ENCODE data around the gene LSMEM2. TPM values are rescaled to one million over a fixed set of nuclear protein-coding genes. Genes with fewer than 3 reads are reported as not detected.
A peak's percentile ranks its signal among the peaks of the same experiment; 100 is the strongest.

Gene LSMEM2
- total and polyA plus RNA-seq, 11 donors, result 1.3 to 68.3 (median 29.7) TPM

DNA sequence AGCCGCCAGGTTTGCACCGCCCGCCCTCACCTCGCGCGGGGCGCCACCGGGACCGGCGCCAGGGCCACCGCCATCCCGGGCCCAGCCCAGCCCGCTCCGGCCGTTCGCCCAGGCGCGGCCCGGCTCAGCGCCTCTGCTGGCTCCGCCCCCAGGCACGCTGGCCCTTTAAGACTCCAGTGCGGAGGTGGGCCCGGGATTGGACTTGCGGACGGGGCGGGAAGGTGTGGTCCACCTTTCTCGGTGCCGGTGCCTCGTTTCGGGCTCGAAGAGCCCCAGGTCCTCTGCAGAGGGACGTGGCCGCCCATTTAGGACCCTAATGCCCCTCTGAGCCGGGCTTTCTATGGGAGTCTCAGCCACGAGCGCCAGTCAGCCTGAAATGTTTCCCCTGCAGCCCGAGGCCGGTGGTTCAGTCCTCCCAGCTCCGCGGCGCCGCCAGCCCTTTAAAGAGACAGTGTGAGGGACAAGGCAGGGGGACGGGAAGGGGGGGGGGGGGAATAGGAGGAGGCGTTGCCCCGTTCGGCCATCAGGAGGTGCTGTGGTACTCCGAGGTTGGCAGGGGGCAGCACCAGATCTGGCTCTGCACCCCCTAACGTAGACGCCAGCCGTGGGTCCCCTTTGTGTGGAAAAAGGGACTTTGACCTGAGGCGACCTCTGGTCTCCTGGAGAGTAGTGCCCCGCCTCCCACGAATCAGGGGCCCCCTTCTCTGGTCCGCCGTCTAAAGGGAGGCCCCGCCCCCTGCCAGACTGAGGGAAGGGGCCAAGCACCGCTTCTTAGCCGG lies 42.6 kb downstream of the LSMEM2 start:
- Histone ChIP-seq H3K4me1 (peaks cover 5 to 85% (median 61%) of the 10 kb centered on the region in 12 donors), H3K36me3 (peaks cover 0 to 55% (median 48%) of the 10 kb centered on the region in 9 donors), H3K4me3 (peak overlapping the region; percentile 62 to 97 (median 88)), H3K27ac (peak overlapping the region; percentile 93 to 99 (median 98)), H3K27me3 (no peaks in the 10 kb centered on the region), H3K9me3 (no peaks in the 10 kb centered on the region)
- TF ChIP-seq POLR2A (IDR thresholded peaks at IDR 0.05) (peak in 1 of 2 donors; percentile 76), CTCF (IDR thresholded peaks at IDR 0.05) (peak; percentile 27 to 80 (median 60))
- intact Hi-C loops (cut with DNase I), result loop anchor here in 9 of 10 donors (1.0 to 10.0 kb wide), 9 partner anchors 17 to 129 kb away; partner anchors contain the start of genes GNAI2 (in 3 of the 9), HYAL1 (in 2 of the 9), LSMEM2 (in 2 of the 9) and GNAT1 (in 1 of the 9)
- DNase-seq (peak; percentile 91 to 95 (median 93)), ATAC-seq (peak; percentile 44 to 82 (median 68))
- 0 to 2% (median 1%) methylated on average over 10 to 59 of the region's 59 CpGs for WGBS, 4 donors

- TF ChIP-seq CTCF (IDR thresholded peaks at IDR 0.05), result no peak
- TF ChIP-seq POLR2A (IDR thresholded peaks at IDR 0.05), result no peak
- WGBS, 4 donors, result 21 to 38% (median 22%) methylated on average over 1 to 14 of the region's 14 CpGs
- Histone ChIP-seq H3K27me3 (no peaks in the 10 kb centered on the region), H3K4me3 (peak overlapping the region; percentile 22 to 97 (median 88)), H3K9me3 (no peaks in the 10 kb centered on the region), H3K36me3 (peaks cover 0 to 50% (median 43%) of the 10 kb centered on the region in 9 donors), H3K27ac (peak overlapping the region; percentile 93 to 99 (median 98)), H3K4me1 (peaks cover 6 to 84% (median 63%) of the 10 kb centered on the region in 12 donors)
- DNase-seq (no peak), ATAC-seq (no peak)
- intact Hi-C loops (cut with DNase I), result loop anchor here in 8 of 10 donors (1.0 to 10.0 kb wide), 7 partner anchors 22 to 130 kb away; partner anchors contain the start of genes GNAI2 (in 3 of the 8), LSMEM2 (in 2 of the 8) and GNAT1 (in 1 of the 8)
These were observed 43.2 kb downstream of the LSMEM2 start for GRCh38 chr3:50322115-50322385.

DNA sequence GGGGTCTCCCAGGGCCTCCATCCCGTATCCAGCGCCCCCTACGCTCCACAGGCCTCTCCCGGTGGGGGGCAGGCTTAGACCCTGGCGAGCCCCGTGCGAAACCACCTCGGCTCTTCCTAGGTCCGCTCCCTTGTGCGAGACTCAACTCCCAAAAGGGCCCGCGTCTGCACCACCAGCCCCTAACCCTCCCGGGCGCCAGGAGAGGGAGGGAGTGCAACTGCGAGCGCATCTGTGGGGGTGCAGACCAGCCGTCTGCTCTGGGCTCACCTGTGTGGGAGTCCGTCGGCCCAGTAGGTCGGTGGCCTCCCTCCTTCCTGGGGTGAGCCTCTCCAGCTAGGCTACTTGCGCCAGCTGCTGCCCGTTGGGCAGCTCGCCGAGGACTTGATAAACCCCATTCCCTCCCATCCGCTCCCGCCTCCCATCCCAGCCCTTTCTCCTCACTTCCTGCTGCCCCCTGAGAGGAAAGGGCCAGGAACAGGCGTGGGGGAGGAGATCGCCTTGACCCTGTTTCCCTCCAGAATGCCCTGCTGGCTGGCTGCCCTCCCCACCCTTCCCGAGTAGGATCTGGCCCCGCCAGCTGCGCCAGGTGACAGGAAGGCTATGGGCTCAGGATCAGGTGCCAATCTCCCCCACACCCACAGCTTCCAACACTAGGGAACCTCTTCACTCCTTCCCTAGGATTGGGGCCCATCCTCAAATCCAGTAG lies 43.7 kb downstream of the LSMEM2 start, which contains the start of gene HYAL2:
TSS of gene HYAL2 (minus strand) at position 360 of the 706 bp plus-strand sequence. CDS start 2,256 bp downstream, outside the sequence.
- DNase-seq (peak; percentile 79 to 88 (median 85)), ATAC-seq (peak; percentile 6 to 52 (median 12))
- Histone ChIP-seq H3K27ac (peak within 1 kb of the TSS; percentile 93 to 99 (median 98)), H3K4me3 (peak within 1 kb of the TSS; percentile 62 to 97 (median 88)), H3K4me1 (peaks cover 7 to 84% (median 62%) of the 10 kb centered on the region in 12 donors), H3K9me3 (no peaks in the 10 kb centered on the region), H3K36me3 (peaks cover 0 to 45% (median 38%) of the 10 kb centered on the region in 9 donors), H3K27me3 (no peaks in the 10 kb centered on the region)
- intact Hi-C loops (cut with DNase I), result loop anchor here in 8 of 10 donors (1.0 to 10.0 kb wide), 8 partner anchors 19 to 130 kb away; partner anchors contain the start of genes GNAI2 (in 3 of the 8), LSMEM2 (in 2 of the 8), GNAT1 (in 1 of the 8) and HYAL1 (in 1 of the 8)
- WGBS, 4 donors, result 30 to 47% (median 42%) methylated on average over 13 to 31 of the region's 31 CpGs
- peak in 1 of 2 donors; percentile 46 for TF ChIP-seq POLR2A (IDR thresholded peaks at IDR 0.05)
- TF ChIP-seq CTCF (IDR thresholded peaks at IDR 0.05), result no peak
